GM21786 (cell line): Measurements from ENCODE around the gene ADCYAP1R1.

Experiments
- ATAC-seq: cut with Tn5 transposase; IDR thresholded peaks from one replicate; pipeline ENCODE4 v1.9.1; 2021; ENCODE audit not compliant: unreplicated experiment

The ADCYAP1R1 gene

GRCh38 chr7:31104361-31105255, 52.5 kb downstream of the ADCYAP1R1 start:
- ATAC-seq = no peak

- ATAC-seq = no peak
These were observed 53.3 kb downstream of the ADCYAP1R1 start for GRCh38 chr7:31105256-31105950.

- no peak for ATAC-seq
These were observed 54.4 kb downstream of the ADCYAP1R1 start for GRCh38 chr7:31106303-31107105.

DNA sequence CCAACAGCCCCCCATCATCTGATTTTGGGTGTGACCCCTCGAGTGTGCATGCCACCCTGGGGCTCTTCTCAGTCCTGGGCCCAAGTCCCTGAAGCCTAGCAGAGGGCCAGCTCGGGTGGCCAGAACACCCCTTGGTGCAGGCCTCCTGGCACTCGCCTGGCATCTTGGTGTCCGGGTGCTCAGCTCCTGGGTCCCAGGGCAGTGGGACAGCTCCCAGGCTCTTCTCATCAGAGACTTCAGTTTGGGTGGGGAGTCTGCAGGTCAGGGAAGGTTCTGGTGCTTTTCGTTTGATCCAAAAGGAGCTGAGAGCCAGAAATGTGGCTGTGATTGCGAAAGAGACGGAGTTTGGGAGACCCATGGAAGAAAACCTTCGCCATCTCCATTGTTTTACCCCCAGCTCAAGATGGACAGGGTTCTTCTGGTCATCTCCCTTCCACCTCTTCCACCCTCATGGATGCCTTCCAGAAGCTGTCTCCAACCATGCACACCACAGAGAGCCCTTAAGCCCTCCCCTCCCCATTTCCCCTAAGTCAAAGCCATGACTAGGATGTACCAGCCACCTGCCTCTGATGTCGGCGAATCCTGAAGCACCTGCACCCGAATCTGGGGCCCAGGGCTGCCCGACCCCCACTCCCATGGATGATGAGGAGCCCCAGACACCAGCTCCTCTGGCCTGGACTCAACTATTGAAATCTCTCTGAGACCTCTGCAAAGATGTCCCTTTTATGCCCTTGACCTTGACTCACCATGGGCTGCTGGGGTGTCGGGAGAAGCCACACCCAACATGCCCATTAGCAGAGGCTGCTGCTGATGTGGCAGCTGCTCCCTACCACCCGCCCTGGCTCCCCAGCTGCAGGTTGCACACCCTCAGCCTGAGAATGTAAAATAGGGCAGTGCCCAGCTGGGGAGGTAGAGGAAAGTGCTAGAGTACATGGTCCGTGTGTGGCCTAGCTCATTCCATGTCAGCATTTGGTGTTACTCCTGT, 55.3 kb downstream of the ADCYAP1R1 start:
- ATAC-seq = no peak

DNA sequence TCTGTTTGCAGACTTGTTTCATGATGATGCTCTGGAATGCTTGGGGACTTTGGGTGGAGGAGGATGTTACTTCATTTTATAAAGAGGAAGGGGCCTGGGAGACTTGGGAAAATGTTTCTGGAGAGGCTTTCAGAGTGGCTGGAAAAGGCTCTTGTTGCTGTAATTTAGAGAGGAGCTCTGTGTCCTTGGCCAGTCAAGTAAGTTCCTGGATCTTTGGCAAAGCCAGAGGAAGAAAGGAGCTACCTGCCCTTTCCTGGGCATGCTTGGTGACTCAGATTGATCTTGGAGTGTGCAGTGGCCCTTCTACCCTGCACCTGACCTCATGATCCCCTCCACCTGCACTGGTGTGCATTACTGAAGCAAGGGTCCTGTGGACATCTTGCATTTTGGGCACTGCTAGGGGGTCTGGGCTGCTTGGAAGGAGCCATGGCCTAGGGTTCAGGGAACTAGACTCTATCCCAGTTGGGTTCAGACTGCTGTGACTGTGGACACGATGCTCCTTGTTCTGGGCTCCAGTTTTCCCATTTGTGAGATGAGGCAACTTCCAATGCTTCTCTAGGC, 56.1 kb downstream of the ADCYAP1R1 start:
- no peak for ATAC-seq

DNA sequence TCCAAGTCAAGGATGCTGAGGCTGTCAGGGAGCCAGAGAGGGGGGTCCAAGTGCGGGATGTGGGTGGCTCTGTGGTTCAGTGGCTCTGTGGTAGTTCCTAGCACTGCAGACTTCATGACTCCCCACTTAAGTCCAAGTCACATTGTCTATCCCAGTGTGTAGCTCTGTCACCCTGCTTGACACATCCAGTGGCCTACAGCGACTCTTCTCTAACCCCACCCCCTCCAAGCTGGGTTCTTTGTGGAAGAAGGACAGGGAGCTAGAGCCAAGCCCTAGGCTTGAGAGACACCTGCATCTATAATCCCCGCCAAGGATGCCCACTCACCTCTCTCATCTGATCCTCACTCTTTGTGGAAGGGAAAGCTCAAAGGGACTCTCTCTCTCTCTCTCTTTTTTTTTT, 57.6 kb downstream of the ADCYAP1R1 start:
- no peak for ATAC-seq

DNA sequence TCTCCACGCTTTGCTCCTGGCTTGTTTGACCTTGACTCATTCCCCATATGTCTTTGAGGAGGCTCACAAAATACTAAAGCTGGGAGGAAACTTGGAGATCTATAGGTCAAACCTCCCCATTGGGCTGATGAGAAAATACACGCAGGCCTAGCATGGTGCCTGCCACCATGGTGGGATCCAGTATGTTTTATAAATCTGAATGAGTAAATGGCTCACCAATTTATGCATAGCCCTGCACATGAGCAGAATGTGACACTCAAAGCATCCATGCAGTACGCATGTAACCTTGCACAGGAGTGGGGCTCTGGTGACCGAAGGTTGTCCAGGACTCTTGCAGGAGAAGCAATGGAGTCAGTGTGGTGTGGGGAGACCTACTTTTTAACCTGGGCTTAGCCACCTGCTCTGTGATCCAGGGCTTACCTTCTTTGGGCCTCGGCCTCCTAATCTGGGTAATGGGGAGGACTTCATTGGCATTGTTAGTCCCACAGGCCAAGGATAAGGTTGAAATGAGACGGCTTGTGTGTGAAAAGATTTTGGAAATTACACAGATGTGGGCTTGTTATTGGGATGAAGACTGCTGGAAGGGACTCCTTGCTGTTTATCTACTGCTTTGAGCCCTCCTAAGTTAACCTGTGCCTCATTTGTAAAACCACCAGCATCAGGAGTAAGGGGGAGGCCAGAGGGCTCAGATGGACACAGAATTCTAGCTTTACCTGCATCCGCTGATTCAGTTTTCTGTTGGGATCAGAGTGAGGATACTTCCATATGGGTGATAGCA, 58.4 kb downstream of the ADCYAP1R1 start:
- no peak for ATAC-seq

- no peak for ATAC-seq
These were observed 59.0 kb downstream of the ADCYAP1R1 start for GRCh38 chr7:31111109-31111451.

GRCh38 chr7:31113660-31114059, 61.6 kb downstream of the ADCYAP1R1 start:
- ATAC-seq = no peak

DNA sequence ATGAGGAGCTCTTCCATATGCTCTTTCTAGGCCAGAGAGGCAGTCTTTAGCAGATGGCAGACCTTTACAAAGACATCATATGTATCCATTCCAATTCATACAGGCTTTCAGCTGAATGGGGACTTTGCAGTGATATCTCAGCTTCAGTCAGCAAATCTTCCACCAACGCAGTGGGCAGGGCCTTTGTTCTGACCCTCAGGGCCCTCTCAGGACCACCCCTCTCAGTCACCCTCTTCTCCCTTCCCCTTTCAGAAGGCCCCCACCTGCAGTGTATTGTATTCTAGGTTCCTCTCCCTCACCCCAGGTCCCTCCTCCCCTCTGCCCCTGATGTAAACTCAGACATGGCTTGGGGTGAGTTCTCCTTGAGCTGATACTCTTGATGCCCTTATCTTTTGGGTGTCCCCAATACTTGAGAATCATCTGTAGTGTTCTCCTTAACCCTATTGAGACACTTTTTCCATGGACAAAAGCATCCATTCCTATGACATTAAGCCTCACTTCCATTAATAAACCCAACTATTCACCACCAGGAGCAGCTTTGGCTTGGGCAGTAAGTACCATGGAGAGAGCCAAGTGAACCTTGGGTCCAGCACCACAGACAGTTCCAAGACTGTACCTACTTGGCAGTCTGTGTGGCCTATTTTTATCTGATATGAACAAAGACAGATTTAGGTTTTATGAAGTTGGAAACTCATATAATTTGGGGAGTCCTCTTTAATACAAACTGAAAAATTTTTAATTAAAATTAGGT, 62.7 kb downstream of the ADCYAP1R1 start:
- ATAC-seq = no peak

DNA sequence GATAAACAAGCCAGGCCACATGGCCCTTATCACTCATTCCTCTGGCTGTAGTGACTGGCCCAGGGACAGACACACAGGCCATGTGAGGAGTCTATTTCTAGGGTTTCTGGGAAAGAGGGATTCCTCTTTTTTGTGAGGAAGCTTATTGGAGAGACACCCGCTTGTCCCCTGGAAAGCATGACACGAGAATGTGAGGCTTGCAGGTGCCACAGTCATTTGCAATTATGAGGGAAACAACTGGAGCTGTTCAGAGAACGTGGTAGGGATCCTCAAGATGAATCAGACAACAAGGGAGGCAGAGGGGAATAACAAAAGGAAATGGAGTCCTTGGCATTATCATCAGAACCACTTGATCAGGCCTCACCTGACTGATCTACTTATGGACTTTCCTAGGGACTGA, 64.5 kb downstream of the ADCYAP1R1 start:
- no peak for ATAC-seq

- ATAC-seq = no peak
These were observed 67.1 kb downstream of the ADCYAP1R1 start for GRCh38 chr7:31119249-31119648.

GRCh38 chr7:31120800-31121513, 68.8 kb downstream of the ADCYAP1R1 start:
- ATAC-seq = no peak

- ATAC-seq = no peak
These were observed 69.5 kb downstream of the ADCYAP1R1 start for GRCh38 chr7:31121601-31122000.

GRCh38 chr7:31122649-31123058, 70.5 kb downstream of the ADCYAP1R1 start:
- ATAC-seq = no peak

DNA sequence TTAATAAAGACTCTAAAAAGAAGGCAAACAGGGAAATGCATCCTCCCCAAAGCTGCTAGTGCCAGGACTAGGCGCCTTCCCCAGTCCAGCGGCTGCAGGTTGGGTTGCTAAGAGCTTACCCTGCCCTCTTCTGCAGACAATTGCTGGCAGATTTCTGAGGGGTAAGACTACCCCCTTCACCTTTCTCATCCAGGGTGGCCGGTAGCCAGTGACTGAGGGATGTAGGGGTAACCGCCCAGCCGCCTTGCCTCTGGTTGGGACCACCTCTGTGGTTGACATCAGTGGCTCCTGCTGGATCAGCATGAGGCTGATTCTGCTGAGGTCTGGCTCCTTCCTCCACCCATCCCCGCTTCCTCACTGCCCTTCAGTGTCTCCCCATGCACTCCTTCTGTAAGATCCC, 71.2 kb downstream of the ADCYAP1R1 start:
- ATAC-seq = no peak

GRCh38 chr7:31123726-31124125, 71.6 kb downstream of the ADCYAP1R1 start:
- ATAC-seq = no peak

- ATAC-seq = no peak
These were observed 73.1 kb downstream of the ADCYAP1R1 start for GRCh38 chr7:31125171-31125570.
